Skeletal muscle tissue (tissue), 4 donors: ENCODE data around the gene CREG2. TPM values are rescaled to one million over a fixed set of nuclear protein-coding genes. Genes with fewer than 3 reads are reported as not detected.

Experiments
- H3K27ac ChIP-seq: one replicate; pipeline ENCODE4 v1.7.0; 2013; ENCODE audit warnings: mild to moderate bottlenecking, low read depth, low read length, inconsistent platforms
- H3K27me3 ChIP-seq, 3 donors: one replicate each; pipeline ENCODE4 v1.7.0; 2013; ENCODE audit warnings: low read length in 3 of 3; ENCODE audit not compliant: control insufficient read depth in 3 of 3, insufficient read depth in 3 of 3
- H3K36me3 ChIP-seq, 3 donors: one replicate each; pipeline ENCODE4 v1.7.0; 2013; ENCODE audit warnings: low read length in 3 of 3; ENCODE audit not compliant: control insufficient read depth in 3 of 3, insufficient read depth in 3 of 3
- H3K4me1 ChIP-seq, 3 donors: one replicate each; pipeline ENCODE4 v1.7.0; 2013; ENCODE audit warnings: low read length in 3 of 3, mild to moderate bottlenecking in 3 of 3; ENCODE audit not compliant: control insufficient read depth in 3 of 3, insufficient read depth in 3 of 3
- H3K4me3 ChIP-seq, 3 donors: one replicate each; pipeline ENCODE4 v1.7.0; 2013; ENCODE audit warnings: low read length in 3 of 3
- H3K9ac ChIP-seq, 3 donors: one replicate each; pipeline ENCODE4 v1.7.0; 2013; ENCODE audit warnings: low read length in 3 of 3, mild to moderate bottlenecking in 3 of 3, moderate library complexity in 2 of 3, low read depth in 1 of 3
- H3K9me3 ChIP-seq, 3 donors: one replicate each; pipeline ENCODE4 v1.7.0; 2013; ENCODE audit warnings: low read length in 3 of 3; ENCODE audit not compliant: control insufficient read depth in 3 of 3
- total RNA-seq: library from RNA; depleted of rRNA; stranded (reverse); fragments of >200 nt; gene quantifications from one replicate; pipeline ENCODE4 v1.2.3, GENCODE V29; 2014
- donor health status: Osteomylitis.

CREG2 gene
- total RNA-seq, 1 donor from 2014 or later: 1.6 TPM

GRCh38 chr2:101399021-101399799 lies 11.9 kb upstream of the CREG2 start:
- Histone ChIP-seq H3K4me1 (no peaks in the 10 kb centered on the region), H3K27ac (no peak overlapping the region), H3K9ac (no peak overlapping the region), H3K9me3 (no peaks in the 10 kb centered on the region), H3K27me3 (peaks cover 3 to 8% (median 4%) of the 10 kb centered on the region in 3 donors), H3K36me3 (no peaks in the 10 kb centered on the region), H3K4me3 (no peak overlapping the region)

DNA sequence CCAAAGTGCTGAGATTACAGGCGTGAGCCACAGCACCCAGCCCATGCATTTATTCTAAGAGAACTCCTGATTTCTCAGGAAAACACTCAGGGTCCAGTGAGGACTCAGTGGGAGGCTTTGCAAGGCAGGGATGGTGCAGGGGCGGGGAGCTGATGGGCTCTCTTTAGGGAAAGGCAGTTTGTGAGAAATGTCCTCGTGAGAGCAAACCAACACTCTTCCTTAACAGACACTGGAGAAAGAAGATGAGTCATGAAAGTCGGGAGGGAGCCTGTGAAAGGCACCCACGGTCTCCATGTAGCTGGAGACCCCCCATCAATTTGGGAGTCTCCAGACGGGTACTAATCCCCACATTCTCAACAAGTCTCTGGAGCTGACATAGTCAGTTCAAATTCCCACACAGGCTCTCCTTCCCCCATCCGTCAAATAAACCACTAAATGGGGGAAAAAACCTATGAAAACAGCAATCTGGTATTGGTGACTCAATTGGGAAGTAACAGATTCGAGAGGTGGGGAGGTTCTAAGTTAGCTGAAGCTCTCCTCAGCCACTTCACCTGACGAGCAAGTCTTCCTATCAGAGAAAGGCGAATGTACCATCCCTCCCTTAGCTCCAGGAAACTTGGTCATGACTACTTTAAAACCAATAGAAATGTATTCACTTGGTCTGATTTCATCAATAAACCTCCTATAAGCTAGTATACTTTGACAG lies 11.0 kb upstream of the CREG2 start:
- Histone ChIP-seq H3K4me3 (no peak overlapping the region), H3K9me3 (no peaks in the 10 kb centered on the region), H3K9ac (no peak overlapping the region), H3K4me1 (no peaks in the 10 kb centered on the region), H3K36me3 (no peaks in the 10 kb centered on the region), H3K27ac (no peak overlapping the region), H3K27me3 (peaks cover 3 to 8% (median 4%) of the 10 kb centered on the region in 3 donors)

GRCh38 chr2:101396316-101396717 lies 9.0 kb upstream of the CREG2 start:
- no peaks in the 10 kb centered on the region for H3K36me3 ChIP-seq
- no peaks in the 10 kb centered on the region for H3K9me3 ChIP-seq
- H3K4me3 ChIP-seq: no peak overlapping the region
- no peak overlapping the region for H3K9ac ChIP-seq
- H3K4me1 ChIP-seq: no peaks in the 10 kb centered on the region
- H3K27me3 ChIP-seq: peaks cover 3 to 5% (median 4%) of the 10 kb centered on the region in 3 donors
- H3K27ac ChIP-seq: no peak overlapping the region

- no peak overlapping the region for H3K27ac ChIP-seq
- H3K9ac ChIP-seq: no peak overlapping the region
- H3K4me1 ChIP-seq: no peaks in the 10 kb centered on the region
- H3K4me3 ChIP-seq: no peak overlapping the region
- no peaks in the 10 kb centered on the region for H3K9me3 ChIP-seq
- H3K27me3 ChIP-seq: peaks cover 1 to 3% (median 2%) of the 10 kb centered on the region in 3 donors
- H3K36me3 ChIP-seq: no peaks in the 10 kb centered on the region
Measured at GRCh38 chr2:101395545-101396315, 8.4 kb upstream of the CREG2 start.

- H3K27ac ChIP-seq: no peak overlapping the region
- peaks cover 13 to 43% (median 29%) of the 10 kb centered on the region in 3 donors for H3K27me3 ChIP-seq
- no peak overlapping the region for H3K4me3 ChIP-seq
Measured at GRCh38 chr2:101388232-101388631, 929 bp upstream of the CREG2 start.

GRCh38 chr2:101386599-101387150 lies 628 bp downstream of the CREG2 start:
- no peaks in the 10 kb centered on the region for H3K9me3 ChIP-seq
- peak overlapping the region in 1 of 3 donors; percentile 60 for H3K9ac ChIP-seq
- peaks cover 9 to 11% (median 10%) of the 10 kb centered on the region in 3 donors for H3K4me1 ChIP-seq
- no peaks in the 10 kb centered on the region for H3K36me3 ChIP-seq
- H3K4me3 ChIP-seq: peak overlapping the region in 2 of 3 donors; percentile 54 to 70
- H3K27ac ChIP-seq: no peak overlapping the region
- H3K27me3 ChIP-seq: peaks cover 13 to 51% (median 29%) of the 10 kb centered on the region in 3 donors

More at GRCh38 chr2:101388232-101388631, 929 bp upstream of the CREG2 start:
- H3K9ac ChIP-seq: no peak overlapping the region
- no peaks in the 10 kb centered on the region for H3K9me3 ChIP-seq
- no peaks in the 10 kb centered on the region for H3K36me3 ChIP-seq
- peaks cover 9 to 11% (median 10%) of the 10 kb centered on the region in 3 donors for H3K4me1 ChIP-seq

GRCh38 chr2:101383016-101383541 lies 4.2 kb downstream of the CREG2 start:
- no peaks in the 10 kb centered on the region for H3K36me3 ChIP-seq
- H3K4me3 ChIP-seq: no peak overlapping the region
- H3K4me1 ChIP-seq: peaks cover 9 to 16% (median 11%) of the 10 kb centered on the region in 3 donors
- peaks cover 13 to 44% (median 31%) of the 10 kb centered on the region in 3 donors for H3K27me3 ChIP-seq
- H3K9ac ChIP-seq: no peak overlapping the region
- H3K9me3 ChIP-seq: no peaks in the 10 kb centered on the region
- H3K27ac ChIP-seq: no peak overlapping the region

- Histone ChIP-seq H3K9ac (no peak overlapping the region), H3K36me3 (no peaks in the 10 kb centered on the region), H3K9me3 (no peaks in the 10 kb centered on the region), H3K27ac (no peak overlapping the region), H3K27me3 (peaks cover 13 to 37% (median 26%) of the 10 kb centered on the region in 3 donors), H3K4me3 (no peak overlapping the region), H3K4me1 (peaks cover 6 to 13% (median 8%) of the 10 kb centered on the region in 3 donors)
Measured at GRCh38 chr2:101382442-101382841, 4.9 kb downstream of the CREG2 start.

GRCh38 chr2:101380376-101380775 lies 6.9 kb downstream of the CREG2 start:
- H3K9ac ChIP-seq: no peak overlapping the region
- H3K36me3 ChIP-seq: no peaks in the 10 kb centered on the region
- peaks cover 0 to 6% (median 0%) of the 10 kb centered on the region in 3 donors for H3K4me1 ChIP-seq
- no peaks in the 10 kb centered on the region for H3K9me3 ChIP-seq
- H3K27ac ChIP-seq: no peak overlapping the region
- H3K4me3 ChIP-seq: no peak overlapping the region
- peaks cover 6 to 22% (median 15%) of the 10 kb centered on the region in 3 donors for H3K27me3 ChIP-seq
